ENCODE results near the gene ANAPC2. TPM values are rescaled to one million over a fixed set of nuclear protein-coding genes. Genes with fewer than 3 reads are reported as not detected.

ANAPC2 gene
- total RNA-seq, 1 experiment from 2014 or later = 80.9 TPM

DNA sequence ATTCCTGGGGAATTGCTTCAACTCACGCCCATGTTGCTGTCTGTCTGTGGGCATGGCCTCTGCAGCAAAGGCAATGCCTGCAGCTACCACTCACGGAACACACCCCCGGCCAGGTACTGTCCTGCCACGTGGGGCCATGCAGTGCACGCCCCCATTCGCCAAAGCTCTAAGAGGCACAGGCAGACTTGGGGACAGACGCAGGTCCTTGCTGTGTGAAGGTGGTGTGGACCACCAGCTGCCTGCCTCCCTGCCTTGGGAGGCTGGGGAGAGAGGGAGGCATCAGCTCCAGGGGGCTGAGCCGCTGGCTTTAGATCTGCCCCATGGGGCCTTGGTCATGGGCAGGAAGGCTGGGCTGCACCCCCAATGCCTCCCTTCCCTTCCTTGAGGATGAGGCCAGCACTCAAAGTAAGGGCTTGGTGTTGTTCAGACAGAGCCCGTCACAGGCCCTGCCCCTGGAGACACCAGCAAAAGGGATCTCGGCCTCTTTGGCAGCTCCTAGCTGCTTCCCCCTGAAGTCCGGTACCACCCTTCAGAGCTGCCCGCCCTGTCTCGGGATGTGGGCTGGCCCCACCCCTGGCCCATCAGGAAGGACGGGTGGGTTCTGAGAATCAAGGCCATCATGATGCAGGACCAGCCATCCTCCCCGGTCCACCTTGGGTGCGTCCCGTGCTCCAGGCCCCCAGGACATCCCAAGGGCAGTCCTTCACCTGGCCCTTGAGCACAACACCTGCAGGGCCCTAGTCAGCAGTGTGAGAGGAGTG lies 47.1 kb downstream of the ANAPC2 start (continued):
- no peak for TF ChIP-seq PRDM15 (CRISPR knock-in tag; IDR thresholded peaks at IDR 0.05)

DNA sequence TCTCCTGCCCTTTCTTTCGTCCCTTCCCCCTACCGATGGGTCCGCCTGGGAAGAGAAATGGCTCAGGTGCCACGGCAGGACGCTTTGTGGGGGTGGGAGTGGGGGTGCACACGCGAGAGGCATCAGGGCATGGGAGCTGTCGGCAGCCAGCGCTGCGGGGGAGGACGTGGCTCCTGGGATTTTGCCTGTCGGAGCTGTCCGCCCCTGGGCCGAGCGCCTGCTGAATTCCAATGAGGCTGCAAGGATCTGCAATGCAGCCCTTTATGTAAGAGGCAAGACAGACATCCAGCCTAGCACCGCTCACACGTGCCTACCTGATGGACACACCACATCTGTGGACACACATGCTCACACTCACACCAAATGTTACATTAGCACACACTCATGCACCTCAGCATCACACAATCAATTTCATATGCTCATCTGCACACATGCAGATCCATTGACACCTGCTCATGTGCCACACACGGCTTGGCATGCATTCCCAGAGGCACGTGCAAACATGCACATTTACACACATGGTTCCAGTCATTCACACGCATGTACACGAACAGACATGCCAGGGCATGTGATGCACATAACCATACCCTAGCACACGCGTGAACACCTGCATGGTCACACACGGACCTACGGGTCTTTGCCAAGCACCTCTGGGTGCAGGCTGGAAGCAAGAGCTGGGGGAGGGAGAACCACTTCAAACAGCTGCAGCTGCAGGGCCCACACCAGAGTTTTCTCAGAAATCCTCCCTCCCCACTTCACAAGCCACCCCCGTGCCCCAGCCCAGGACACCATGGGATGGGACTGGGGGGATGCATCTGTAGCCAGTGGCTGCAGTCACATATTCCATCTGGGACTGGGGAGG lies 48.0 kb downstream of the ANAPC2 start:
- ATAC-seq = no peak
- ChIA-PET CTCF (interaction anchor here (1.1 to 2.6 kb wide), 7 partner anchors 10 to 101 kb away, joined by 5 to 17 read pairs (median 5); partner anchors contain the start of genes RNF208 and TUBB4B), POLR2A (no interaction called here)
- Mint-ChIP-seq H3K9me3 (no peaks in the 10 kb centered on the region), H3K4me1 (peaks cover 6% of the 10 kb centered on the region; the same call in 1 of the 2 replicates), H3K36me3 (no peaks in the 10 kb centered on the region), H3K27me3 (ENCODE audit: low read depth) (peaks cover 74% of the 10 kb centered on the region), H3K4me3 (no peak overlapping the region), H3K27ac (no peak overlapping the region)
- no peak for TF ChIP-seq TEAD4 (CRISPR knock-in tag; IDR thresholded peaks at IDR 0.05)
- TF ChIP-seq GABPB1 (CRISPR knock-in tag; IDR thresholded peaks at IDR 0.05) = no peak
- TF ChIP-seq, protein P1, sequence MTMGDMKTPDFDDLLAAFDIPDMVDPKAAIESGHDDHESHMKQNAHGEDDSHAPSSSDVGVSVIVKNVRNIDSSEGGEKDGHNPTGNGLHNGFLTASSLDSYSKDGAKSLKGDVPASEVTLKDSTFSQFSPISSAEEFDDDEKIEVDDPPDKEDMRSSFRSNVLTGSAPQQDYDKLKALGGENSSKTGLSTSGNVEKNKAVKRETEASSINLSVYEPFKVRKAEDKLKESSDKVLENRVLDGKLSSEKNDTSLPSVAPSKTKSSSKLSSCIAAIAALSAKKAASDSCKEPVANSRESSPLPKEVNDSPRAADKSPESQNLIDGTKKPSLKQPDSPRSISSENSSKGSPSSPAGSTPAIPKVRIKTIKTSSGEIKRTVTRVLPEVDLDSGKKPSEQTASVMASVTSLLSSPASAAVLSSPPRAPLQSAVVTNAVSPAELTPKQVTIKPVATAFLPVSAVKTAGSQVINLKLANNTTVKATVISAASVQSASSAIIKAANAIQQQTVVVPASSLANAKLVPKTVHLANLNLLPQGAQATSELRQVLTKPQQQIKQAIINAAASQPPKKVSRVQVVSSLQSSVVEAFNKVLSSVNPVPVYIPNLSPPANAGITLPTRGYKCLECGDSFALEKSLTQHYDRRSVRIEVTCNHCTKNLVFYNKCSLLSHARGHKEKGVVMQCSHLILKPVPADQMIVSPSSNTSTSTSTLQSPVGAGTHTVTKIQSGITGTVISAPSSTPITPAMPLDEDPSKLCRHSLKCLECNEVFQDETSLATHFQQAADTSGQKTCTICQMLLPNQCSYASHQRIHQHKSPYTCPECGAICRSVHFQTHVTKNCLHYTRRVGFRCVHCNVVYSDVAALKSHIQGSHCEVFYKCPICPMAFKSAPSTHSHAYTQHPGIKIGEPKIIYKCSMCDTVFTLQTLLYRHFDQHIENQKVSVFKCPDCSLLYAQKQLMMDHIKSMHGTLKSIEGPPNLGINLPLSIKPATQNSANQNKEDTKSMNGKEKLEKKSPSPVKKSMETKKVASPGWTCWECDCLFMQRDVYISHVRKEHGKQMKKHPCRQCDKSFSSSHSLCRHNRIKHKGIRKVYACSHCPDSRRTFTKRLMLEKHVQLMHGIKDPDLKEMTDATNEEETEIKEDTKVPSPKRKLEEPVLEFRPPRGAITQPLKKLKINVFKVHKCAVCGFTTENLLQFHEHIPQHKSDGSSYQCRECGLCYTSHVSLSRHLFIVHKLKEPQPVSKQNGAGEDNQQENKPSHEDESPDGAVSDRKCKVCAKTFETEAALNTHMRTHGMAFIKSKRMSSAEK (CRISPR knock-in tag; IDR thresholded peaks at IDR 0.05; ENCODE audit: borderline replicate concordance) = no peak
- DNase-seq (ENCODE audit: low spot score) = no peak

DNA sequence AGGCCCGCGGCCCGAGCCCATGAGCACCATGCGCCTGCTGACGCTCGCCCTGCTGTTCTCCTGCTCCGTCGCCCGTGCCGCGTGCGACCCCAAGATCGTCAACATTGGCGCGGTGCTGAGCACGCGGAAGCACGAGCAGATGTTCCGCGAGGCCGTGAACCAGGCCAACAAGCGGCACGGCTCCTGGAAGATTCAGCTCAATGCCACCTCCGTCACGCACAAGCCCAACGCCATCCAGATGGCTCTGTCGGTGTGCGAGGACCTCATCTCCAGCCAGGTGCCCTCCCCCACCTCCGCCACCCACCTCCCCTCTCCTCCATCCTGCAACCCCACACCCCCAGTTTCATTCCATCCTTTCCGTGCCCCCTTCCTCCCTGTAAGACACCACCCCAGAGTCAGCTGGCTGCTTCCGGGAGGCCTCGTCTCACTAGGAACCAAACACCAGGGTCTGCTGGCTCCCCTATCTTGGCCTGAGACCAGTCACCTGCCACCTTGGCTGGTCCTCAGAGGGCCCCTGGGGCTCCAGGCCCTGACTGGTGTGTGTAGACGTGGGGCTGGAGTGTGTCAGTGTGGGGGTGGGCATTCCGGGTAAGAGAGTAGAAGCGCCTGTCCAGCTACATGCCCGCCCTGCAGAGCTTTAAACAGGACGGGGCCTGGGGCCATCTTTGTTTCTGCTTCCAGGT lies 48.8 kb downstream of the ANAPC2 start:
- Mint-ChIP-seq H3K4me3 (peak overlapping the region; percentile 55), H3K36me3 (no peaks in the 10 kb centered on the region), H3K4me1 (peaks cover 6% of the 10 kb centered on the region; the same call in 1 of the 2 replicates), H3K27ac (no peak overlapping the region), H3K9me3 (no peaks in the 10 kb centered on the region), H3K27me3 (ENCODE audit: low read depth) (peaks cover 76% of the 10 kb centered on the region)
- ChIA-PET POLR2A (no interaction called here), CTCF (interaction anchor here (0.7 to 2.6 kb wide), 9 partner anchors 10 to 101 kb away, joined by 4 to 17 read pairs (median 5); partner anchors contain the start of genes RNF208 and TUBB4B)
- DNase-seq (ENCODE audit: low spot score) = no peak
- TF ChIP-seq E2F4 (CRISPR knock-in tag; IDR thresholded peaks at IDR 0.05; ENCODE audit: borderline replicate concordance, low read depth) (0 out of 2 replicates have a peak, but pooled peaks have one; percentile 13), ZNF317 (CRISPR knock-in tag; IDR thresholded peaks at IDR 0.05; ENCODE audit: borderline replicate concordance, low read depth) (no peak)
- peak; percentile 5; the same call in 1 of the 2 replicates for ATAC-seq

Data from WTC11 (cell line).